GM15510 (cell line): Measurements from ENCODE around the gene COL5A1.

Experiments
- POLR2A ChIP-seq: IDR thresholded peaks from 3 replicates; pipeline ENCODE4 v1.6.1; 2011; ENCODE audit warnings: borderline replicate concordance; ENCODE audit not compliant: insufficient read length; ENCODE audit errors: extremely low read depth

Gene COL5A1

DNA sequence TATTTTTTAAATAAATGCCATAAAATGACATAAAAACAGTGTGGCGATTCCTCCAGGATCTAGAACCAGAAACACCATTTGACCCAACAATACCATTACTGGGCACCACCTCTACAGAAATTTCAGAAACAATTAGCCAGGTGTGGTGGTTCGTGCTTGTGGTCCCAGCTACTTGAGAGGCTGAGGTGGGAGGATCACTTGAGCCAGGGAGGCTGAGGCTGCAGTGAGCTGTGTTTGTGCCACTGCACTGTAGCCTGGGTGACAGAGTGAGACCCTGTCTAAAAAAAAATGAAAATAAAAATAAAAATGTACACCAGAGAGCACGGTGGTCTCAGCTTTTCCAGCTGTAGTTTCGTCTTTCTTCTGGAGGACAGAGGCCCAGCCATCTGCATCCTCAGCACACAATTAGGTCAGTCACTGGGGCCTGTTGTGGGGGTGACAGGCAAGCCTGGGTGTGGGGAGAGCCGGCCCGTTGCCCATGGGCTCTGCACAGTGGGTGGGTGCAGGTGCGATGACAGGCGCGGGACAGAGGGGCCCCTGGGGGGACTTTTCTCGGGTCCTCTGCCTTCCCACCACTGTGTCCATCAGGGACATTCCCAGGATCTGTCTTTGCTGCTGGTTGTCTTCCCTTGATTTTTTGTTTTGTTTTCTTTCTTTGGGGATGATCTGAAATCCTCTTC lies 9.8 kb downstream of the COL5A1 start:
- no peak for TF ChIP-seq POLR2A

DNA sequence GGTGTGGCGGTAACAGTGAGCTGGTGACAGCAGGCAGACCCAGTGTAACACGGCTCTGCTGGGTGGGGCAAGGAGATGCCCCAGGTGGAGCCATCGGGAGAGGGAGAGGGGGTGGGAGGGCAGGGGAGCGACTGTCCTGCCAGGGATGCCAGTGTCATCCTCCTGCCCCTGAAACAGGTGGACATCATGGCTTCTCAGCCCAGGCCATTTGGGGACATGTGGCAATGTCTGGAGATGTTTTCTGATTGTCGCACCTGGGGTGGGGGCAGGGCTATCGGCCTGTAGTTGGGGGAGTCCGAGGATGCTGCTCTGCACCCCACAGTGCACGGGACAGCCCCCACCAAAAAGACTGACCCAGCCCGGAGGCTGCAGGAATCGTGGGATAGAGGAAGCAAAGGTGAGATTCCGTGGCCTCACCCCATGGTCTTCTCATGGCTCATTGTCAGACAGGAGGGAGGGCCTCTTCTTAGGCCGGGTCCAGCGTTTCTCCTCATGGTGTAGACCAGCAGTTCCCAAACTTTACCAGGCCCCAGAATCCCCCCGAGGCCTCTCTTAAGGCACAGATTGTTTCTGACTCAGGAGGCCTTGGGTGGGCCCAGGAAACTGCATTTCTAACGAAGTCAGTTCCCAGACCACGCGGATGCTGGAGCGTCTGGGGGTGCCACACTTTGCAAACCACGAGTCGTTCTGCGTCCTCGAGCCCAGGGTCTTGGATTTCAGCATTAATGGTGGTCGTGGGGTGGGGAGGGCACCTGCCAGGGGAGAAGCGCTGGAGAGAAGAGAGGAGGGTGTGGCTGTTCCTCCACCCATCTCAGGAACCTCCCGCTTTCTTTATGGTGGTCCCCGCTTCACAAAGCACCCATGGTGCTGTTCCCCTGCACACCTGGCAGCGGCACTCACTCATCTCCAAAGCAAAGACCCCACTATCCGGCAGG lies 11.0 kb downstream of the COL5A1 start:
- TF ChIP-seq POLR2A, result no peak

DNA sequence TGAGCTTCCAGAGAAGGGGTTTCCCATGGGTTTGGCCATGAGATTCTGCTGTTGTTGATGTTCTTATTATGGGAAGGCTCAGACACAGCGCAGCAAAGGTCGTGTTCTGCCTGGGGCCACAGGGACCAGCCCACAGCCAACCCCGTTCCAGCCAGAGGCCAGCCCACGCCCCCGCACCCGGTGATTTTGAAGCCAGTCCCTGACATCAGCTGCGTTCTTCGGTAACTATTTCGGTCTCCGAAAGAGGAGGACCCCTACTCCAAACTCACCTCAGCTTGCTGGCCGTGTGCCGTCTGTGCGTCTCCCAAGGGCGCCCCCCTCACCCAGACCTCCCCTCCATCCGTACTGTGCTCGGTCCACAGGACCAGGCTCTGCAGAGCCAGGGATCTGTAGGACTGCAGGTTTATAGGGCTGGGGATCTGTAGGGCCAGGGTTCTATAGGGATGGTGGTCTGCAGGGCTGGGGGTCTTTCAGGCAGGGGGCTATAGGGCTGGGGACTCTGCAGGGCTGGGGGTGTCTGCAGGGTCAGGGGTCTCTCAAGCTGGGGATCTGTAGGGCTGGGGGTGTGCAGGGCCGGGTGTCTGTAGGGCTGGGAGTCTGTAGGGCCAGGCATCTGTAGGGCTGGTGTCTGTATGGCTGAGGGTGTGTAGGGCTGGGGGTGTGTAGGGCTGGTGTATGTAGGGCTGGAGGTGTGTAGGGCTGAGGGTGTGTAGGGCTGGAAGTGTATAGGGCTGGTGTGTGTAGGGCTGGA lies 11.8 kb downstream of the COL5A1 start:
- TF ChIP-seq POLR2A, result no peak

DNA sequence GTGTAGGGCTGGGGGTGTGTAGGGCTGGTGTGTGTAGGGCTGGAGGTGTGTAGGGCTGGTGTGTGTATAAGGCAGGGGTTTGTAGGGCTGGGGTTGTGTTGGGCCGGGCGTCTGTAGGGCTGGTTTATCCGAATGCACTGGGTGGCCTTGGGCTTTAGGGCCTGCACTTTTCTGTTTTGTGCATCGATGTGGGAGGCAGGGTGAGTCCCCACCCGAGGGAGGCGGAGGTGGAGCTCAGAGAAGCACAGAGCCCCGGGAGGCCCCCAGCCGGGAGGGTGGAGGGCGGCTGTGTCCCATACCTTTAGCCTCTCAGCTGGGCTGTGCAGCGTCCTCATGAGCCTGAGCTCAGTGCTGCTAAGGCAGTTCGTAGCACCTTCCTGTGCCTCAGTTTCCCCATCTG lies 13.5 kb downstream of the COL5A1 start:
- no peak for TF ChIP-seq POLR2A

DNA sequence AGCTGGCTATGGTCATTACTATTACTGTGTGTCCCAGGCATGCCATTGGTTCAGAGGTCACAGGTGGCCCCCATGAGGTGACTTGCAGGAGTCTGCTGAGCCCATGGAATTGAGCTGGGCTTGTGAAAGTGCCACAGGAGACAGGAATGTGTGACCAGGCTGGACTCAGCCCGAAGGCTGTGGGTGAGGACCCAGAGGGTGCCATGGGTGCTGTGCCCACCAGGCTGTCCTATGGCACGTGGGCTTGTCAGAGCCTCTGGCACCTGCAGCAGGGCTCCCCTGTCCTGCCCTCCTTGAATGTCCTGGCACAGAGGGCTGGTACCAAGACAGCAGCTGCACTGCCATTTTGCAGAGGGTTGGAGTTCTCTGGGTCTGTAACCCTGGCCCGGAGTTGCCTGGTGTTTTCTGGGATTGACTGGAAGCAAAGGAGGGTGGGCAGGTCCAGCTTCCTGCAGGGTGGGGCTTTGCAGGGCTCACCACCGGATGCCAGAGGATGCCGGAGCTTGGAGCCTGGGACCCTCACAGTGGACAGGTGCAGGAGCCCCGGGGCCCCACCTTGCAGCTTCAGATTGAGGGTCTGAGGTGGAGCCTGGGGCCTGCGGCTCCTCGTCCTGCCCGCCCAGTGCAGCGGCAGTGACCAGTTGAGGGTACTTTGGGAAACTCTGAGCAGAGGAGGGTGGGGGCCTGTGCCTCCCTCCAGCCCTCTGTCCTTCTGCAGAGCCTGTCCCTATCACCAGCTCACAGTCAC lies 14.2 kb downstream of the COL5A1 start:
- no peak for TF ChIP-seq POLR2A

DNA sequence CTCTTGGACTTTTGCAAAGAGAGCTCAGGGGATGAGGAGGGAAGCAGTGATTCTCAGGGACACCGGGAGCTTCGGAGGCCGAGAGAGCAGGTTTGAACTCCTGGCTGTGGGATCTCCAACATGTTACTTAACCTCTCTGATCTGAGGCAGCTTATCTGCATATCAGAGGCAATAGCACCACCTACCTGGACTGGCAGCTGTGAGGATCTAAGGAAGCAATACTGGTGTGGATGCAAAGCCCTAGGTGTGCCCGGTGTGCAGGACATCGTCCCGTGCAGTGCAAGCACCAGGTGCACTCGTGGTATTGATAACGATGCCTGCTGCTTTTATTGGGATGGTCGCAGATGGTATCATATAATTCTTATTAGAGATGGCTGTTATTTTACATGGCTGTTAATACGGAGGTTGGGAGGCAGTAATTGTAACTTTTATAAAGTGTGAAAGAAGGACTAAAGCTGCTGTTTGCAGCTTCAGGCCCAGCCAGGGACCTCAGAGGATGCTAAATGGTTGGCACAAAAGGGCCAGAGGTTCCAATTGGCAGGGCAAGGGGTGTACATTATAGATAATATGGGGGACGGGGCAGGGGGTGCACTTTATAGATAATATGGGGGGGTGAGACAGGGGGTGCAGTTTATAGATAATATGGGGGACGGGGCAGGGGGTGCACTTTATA lies 14.9 kb downstream of the COL5A1 start:
- TF ChIP-seq POLR2A, result no peak

DNA sequence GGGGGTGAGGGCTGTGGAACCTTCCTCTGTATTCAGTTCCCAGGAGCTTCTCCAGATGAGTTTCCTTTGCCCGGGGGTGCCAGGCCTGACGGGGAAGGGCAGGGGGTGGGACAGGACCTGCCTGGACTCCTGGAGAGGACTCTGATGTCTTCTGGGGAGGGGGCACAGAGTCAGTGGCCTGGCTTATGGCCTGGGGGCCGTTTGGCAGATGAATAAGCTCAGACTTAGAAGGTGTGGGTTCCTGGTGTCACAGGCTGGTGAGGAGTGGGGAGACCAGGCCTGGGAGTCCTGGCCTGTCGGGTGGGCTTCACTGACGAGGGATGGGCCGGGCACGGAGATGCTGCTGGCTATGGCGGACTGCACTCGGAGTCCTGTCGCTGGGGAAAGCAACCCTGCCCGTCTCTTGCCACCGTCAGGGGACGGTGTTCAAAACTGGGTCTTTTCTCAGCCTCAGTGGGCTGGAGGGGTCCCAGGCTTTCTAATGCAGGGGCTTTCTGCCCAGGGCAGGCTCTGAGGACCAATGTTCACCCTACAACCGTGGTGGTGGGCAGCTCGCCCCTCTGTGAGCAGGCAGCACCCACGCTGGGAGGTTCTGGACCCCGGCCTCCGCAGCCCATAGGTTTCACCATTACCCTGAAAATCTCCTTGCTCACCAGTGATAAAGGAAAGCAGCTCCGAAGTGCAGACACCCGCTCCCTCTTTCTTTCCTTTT lies 16.2 kb downstream of the COL5A1 start:
- TF ChIP-seq POLR2A, result no peak

DNA sequence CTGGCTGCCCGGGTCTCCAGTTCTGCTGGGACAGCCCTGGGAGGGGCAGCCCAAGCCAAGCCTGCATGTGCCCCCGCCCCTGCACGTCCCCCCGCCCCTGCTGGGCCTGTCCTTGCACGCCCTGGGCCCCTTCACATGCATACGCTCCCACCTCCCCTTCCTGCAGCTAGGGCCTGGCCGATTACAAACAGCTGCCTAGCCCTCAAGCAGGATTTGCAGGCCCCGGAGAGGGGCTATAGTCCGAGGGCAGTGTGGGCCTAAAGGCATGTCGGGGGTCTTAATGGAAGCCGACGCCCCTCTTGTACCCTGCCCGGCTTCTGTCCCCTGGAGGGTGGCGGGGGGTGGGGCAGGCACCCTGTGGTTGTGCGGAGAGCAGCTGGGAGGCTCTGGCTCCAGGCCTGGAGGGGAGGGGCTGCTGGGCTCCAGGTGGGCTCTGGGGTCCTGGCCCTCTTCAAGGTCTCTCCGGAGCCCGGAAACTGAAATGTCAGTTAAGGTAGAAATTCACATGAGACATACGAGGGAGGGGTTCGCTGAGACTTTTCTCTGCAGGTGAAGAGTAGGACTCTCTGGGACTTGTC lies 16.9 kb downstream of the COL5A1 start:
- no peak for TF ChIP-seq POLR2A

DNA sequence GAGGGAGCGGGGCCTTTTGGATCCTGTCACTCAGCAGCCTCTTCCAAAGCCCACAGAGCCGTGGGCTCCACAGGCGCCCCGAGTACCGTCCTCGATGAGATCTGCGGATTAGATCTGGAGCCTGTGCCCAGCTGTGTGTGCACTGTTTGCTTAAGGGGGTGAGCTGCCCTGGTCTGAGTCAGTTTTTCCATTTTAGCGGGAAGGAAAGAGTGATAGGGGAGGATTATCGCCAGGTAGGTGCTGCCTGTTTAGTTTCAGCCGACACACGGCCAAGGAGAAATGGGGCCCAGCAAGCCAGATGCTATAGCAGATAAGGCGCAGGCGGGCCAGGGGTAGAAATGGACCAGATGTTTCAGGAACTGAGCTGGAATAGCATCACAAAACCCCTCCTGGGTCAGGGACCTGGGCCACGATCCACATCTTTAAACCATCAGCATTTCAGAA lies 18.1 kb downstream of the COL5A1 start:
- TF ChIP-seq POLR2A, result no peak

DNA sequence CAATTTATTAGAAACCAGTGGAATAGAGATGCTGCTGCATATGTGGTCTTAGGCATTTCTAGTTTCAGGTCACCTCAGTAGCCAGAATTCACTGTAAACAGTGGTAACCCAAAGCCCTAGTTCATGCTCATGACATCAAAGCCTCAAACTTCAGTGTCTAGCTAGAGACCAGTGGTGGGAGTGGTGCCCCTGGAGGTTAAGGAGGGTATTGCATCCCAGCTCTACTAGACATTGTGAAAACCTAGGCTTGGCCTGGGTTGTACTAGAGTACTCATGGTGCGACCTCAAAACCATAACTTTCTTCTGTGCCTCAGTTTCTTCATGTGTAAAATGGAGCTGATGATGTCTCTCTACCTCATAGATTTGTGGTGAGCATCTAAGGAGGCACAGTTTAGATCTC lies 18.8 kb downstream of the COL5A1 start:
- no peak for TF ChIP-seq POLR2A

DNA sequence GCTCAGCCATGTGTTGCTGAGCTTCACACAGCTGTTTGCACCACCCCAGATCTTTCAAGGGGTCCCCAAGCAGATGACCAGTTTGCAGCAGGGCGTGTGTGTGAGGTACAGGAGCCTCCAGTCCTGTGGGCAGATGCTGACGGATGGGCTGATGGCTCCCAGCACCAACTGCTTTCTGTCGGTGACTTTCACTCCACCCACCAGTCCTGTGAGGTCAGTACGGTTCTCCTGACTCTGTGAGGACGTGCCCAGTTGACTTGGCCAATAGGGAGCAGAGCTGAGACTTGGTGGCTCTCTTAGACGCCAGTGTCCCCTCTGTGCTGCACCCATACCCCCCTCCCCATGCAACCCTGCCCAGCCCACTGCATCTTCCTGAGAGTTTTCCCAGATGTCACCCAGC lies 19.7 kb downstream of the COL5A1 start:
- TF ChIP-seq POLR2A, result no peak

DNA sequence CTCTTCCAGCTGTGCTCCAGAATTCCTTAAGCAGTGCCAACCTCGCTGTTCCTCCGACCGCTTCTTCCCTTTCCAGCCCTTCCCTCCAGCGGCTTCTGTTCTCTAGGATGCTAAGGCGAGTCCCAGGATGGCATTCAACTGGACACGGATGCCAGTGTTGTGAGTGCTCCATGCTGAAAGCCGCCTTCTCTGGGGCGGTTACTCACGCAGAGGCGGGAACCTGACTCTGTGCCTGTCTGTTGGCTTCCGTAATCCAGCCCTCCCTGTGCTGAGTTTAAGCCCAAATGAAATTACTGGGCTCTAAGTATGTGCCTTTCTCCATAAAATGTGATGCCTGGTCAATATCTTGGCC lies 20.2 kb downstream of the COL5A1 start:
- no peak for TF ChIP-seq POLR2A
